Fibroblast of lung (primary cell): Measurements from ENCODE around the gene CCDC85A. TPM values are rescaled to one million over a fixed set of nuclear protein-coding genes. Genes with fewer than 3 reads are reported as not detected.

Experiments
- DNase-seq, 2 donors: peaks; one replicate each; pipeline versions ENCODE4 v3.0.0 to v3.0.0-alpha.2; 2010; ENCODE audit warnings: low read depth in 2 of 2
- H2AFZ ChIP-seq: 2 replicates; pipeline ENCODE4 v1.5.1; 2012; ENCODE audit warnings: low read length, control low read depth, inconsistent platforms
- H3K27ac ChIP-seq: 2 replicates; pipeline ENCODE4 v1.5.1; 2011; ENCODE audit warnings: low read length, control low read depth; ENCODE audit not compliant: insufficient read depth
- H3K27me3 ChIP-seq: 2 replicates; pipeline ENCODE4 v1.5.1; 2011; ENCODE audit warnings: mild to moderate bottlenecking, low read length; ENCODE audit not compliant: control insufficient read depth, insufficient read depth
- H3K36me3 ChIP-seq: 2 replicates; pipeline ENCODE4 v1.5.1; 2011; ENCODE audit warnings: low read length; ENCODE audit not compliant: control insufficient read depth, insufficient read depth
- H3K4me1 ChIP-seq: 2 replicates; pipeline ENCODE4 v1.5.1; 2011; ENCODE audit warnings: low read length; ENCODE audit not compliant: control insufficient read depth, insufficient read depth; ENCODE audit errors: extremely low read depth
- H3K4me2 ChIP-seq: 2 replicates; pipeline ENCODE4 v1.5.1; 2011; ENCODE audit warnings: low read length, control low read depth; ENCODE audit not compliant: insufficient read depth; ENCODE audit errors: extremely low read depth
- H3K4me3 ChIP-seq, 4 experiments: fragments of 200-600 bp in 1 of 4; sonication (generic) in 1 of 4; replicated peaks in 1 of 4; 2 replicates each; pipeline ENCODE4 v1.5.1; 2011 to 2016; ENCODE audit warnings: low read length in 4 of 4, low read depth in 3 of 4, mild to moderate bottlenecking in 3 of 4, control low read depth in 2 of 4, inconsistent platforms in 1 of 4, mixed read lengths in 1 of 4; ENCODE audit not compliant: insufficient read depth in 1 of 4; ENCODE audit errors: control extremely low read depth in 1 of 4
- H3K79me2 ChIP-seq: 2 replicates; pipeline ENCODE4 v1.5.1; 2012; ENCODE audit warnings: mild to moderate bottlenecking, low read length, inconsistent platforms; ENCODE audit not compliant: control insufficient read depth, insufficient read depth
- H3K9ac ChIP-seq: 2 replicates; pipeline ENCODE4 v1.5.1; 2011; ENCODE audit warnings: mild to moderate bottlenecking, low read length, control low read depth; ENCODE audit not compliant: insufficient read depth
- H3K9me3 ChIP-seq: 2 replicates; pipeline ENCODE4 v1.5.1; 2012; ENCODE audit warnings: low read depth, low read length; ENCODE audit not compliant: control insufficient read depth, insufficient read depth
- H4K20me1 ChIP-seq: 2 replicates; pipeline ENCODE4 v1.5.1; 2011; ENCODE audit warnings: low read length; ENCODE audit not compliant: control insufficient read depth, insufficient read depth; ENCODE audit errors: extremely low read depth
- EZH2 ChIP-seq: IDR thresholded peaks from 2 replicates; pipeline ENCODE4 v1.5.1; 2012; ENCODE audit warnings: low read length, control low read depth, mild to moderate bottlenecking; ENCODE audit errors: missing control alignments
- polyA plus RNA-seq, 2 donors: library from polyadenylated mRNA; depleted of rRNA in 1 of 2; stranded (reverse) in 1 of 2; unstranded in 1 of 2; fragments of >200 nt; gene quantifications; 2 replicates each; pipeline ENCODE4 v1.2.1, GENCODE V29; 2011 to 2012; ENCODE audit warnings: missing spikeins in 1 of 2
- total RNA-seq: library from RNA; depleted of rRNA; stranded (reverse); fragments of >200 nt; gene quantifications from 2 replicates; pipeline ENCODE4 v1.2.1, GENCODE V29; 2014
- TF ChIP-seq, protein P1 (sequence below), 2 donors: IDR thresholded peaks in 1 of 2; conservative IDR thresholded peaks in 1 of 2; 1 replicate in 1 of 2; 2 replicates in 1 of 2; pipeline ENCODE4 v1.5.1; 2011 to 2012; ENCODE audit warnings: low read length in 2 of 2, control low read depth in 1 of 2, inconsistent platforms in 1 of 2, low read depth in 1 of 2, mild to moderate bottlenecking in 1 of 2

The CCDC85A gene
- total and polyA plus RNA-seq, 2 donors (not counting 1 experiment from before 2014, with no cell fraction given), result 0.03 TPM; not detected in 1

DNA sequence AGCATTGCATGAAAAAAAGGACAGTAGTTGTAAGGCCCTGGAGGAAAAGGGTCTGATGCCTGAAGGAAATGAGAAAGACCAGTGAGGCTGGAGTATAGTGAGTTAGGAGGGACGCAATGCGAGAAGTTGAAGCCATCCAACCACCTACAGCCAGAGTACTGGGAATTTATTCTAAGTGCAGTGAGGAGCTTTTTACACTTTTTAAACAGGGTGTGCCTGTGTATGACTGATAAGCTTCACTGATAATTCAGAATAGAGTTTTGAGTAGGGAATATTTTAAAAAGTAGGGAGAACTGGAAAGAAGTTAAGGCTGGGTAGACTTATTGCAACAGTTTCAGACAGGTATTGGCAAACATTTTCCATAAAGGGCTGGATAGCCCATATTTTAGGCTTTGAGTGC, 35.9 kb upstream of the CCDC85A start:
- Histone ChIP-seq H3K9ac (no peak overlapping the region), H3K79me2 (no peaks in the 10 kb centered on the region), H2AFZ (no peak overlapping the region), H3K4me2 (no peak overlapping the region), H3K36me3 (no peaks in the 10 kb centered on the region), H3K27ac (no peak overlapping the region), H3K9me3 (no peaks in the 10 kb centered on the region), H3K4me1 (no peaks in the 10 kb centered on the region), H3K27me3 (no peaks in the 10 kb centered on the region), H3K4me3 (no peak overlapping the region), H4K20me1 (no peaks in the 10 kb centered on the region)
- TF ChIP-seq EZH2, result no peak
- TF ChIP-seq, protein P1, sequence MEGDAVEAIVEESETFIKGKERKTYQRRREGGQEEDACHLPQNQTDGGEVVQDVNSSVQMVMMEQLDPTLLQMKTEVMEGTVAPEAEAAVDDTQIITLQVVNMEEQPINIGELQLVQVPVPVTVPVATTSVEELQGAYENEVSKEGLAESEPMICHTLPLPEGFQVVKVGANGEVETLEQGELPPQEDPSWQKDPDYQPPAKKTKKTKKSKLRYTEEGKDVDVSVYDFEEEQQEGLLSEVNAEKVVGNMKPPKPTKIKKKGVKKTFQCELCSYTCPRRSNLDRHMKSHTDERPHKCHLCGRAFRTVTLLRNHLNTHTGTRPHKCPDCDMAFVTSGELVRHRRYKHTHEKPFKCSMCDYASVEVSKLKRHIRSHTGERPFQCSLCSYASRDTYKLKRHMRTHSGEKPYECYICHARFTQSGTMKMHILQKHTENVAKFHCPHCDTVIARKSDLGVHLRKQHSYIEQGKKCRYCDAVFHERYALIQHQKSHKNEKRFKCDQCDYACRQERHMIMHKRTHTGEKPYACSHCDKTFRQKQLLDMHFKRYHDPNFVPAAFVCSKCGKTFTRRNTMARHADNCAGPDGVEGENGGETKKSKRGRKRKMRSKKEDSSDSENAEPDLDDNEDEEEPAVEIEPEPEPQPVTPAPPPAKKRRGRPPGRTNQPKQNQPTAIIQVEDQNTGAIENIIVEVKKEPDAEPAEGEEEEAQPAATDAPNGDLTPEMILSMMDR (conservative IDR thresholded peaks at IDR 0.05 in 1 of 2, IDR thresholded peaks at IDR 0.05 in 1 of 2; ENCODE audit: low read depth in 1 of 2, low read length in 2 of 2), result no peak
- DNase-seq, result no peak

DNA sequence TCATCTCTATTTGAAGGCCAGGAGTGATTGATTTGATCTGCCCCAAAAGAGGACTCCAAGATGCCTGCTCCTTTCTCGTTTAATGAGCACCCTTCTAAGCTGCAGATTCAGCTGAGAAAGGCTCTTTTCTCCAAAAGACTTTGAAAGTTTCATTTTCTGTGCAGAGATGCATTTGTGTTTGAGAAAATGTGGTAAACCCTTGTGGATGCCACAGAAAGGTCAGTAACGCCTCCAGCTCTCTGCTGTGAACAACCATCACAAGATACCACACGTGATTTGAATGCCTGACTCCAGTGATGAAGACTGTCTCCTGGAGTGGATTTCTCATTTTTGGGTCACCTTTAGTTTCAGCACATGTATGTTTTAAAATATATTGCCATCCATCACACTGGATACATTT, 35.0 kb upstream of the CCDC85A start:
- no peaks in the 10 kb centered on the region for H4K20me1 ChIP-seq
- no peaks in the 10 kb centered on the region for H3K36me3 ChIP-seq
- no peak for DNase-seq
- no peak for TF ChIP-seq EZH2
- TF ChIP-seq, protein P1 (conservative IDR thresholded peaks at IDR 0.05 in 1 of 2, IDR thresholded peaks at IDR 0.05 in 1 of 2; ENCODE audit: low read depth in 1 of 2, low read length in 2 of 2), result no peak
- H3K27ac ChIP-seq, result no peak overlapping the region
- H2AFZ ChIP-seq, result no peak overlapping the region
- no peaks in the 10 kb centered on the region for H3K27me3 ChIP-seq
- H3K9ac ChIP-seq, result no peak overlapping the region
- H3K9me3 ChIP-seq, result no peaks in the 10 kb centered on the region
- H3K4me2 ChIP-seq, result no peak overlapping the region
- H3K4me1 ChIP-seq, result no peaks in the 10 kb centered on the region
- no peaks in the 10 kb centered on the region for H3K79me2 ChIP-seq
- H3K4me3 ChIP-seq, result no peak overlapping the region

DNA sequence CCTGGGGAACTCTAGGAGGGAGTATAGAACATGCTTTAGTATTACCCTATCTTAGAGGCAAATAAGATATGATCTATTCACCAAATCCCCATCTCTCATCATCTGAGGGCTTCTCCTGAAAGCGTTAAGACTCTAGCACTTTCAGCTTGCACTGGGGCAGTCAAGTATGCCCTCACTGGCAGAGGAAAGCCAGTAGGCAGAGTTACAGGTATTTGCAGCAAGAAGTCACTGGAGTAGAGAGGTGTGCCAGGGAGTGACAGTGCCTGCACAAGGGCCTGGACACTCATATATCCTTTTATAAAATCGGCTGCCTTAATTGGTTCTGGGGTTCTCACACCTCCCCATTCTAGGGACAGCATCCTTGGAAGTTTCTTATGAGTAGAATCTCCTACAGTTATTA, 31.9 kb upstream of the CCDC85A start:
- DNase-seq, result no peak
- TF ChIP-seq, protein P1 (conservative IDR thresholded peaks at IDR 0.05 in 1 of 2, IDR thresholded peaks at IDR 0.05 in 1 of 2; ENCODE audit: low read depth in 1 of 2, low read length in 2 of 2), result no peak
- TF ChIP-seq EZH2, result no peak
- Histone ChIP-seq H3K27me3 (no peaks in the 10 kb centered on the region), H3K4me2 (no peak overlapping the region), H3K4me3 (no peak overlapping the region), H3K9ac (no peak overlapping the region), H4K20me1 (no peaks in the 10 kb centered on the region), H3K4me1 (no peaks in the 10 kb centered on the region), H3K36me3 (no peaks in the 10 kb centered on the region), H3K79me2 (no peaks in the 10 kb centered on the region), H3K9me3 (no peaks in the 10 kb centered on the region), H2AFZ (no peak overlapping the region), H3K27ac (no peak overlapping the region)
